Measurements from ENCODE around the gene RALGAPA2. TPM values are rescaled to one million over a fixed set of nuclear protein-coding genes. Genes with fewer than 3 reads are reported as not detected.

RALGAPA2 gene
- total RNA-seq, 1 donor from 2014 or later, result 30.3 TPM

DNA sequence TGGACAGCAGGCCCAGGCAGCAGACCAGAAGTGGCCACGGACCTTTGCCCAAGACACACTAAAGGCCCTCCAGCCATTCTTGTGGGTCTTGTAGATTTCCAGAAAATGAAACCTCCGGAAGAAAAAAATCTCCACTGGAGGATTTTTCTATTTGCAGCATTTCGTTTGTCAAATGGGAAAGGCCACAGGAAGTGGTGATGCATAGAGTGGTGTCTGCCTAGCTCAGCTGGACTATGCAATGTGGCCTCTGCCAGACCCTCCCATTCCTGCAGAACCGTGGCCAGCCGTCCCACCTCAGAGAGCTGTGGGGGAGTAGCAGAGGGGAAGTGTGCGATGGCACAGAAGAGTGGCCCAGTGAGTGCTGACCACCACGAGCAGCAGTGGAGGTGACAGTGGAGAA is 368.5 kb downstream of the RALGAPA2 start:
- Mint-ChIP-seq H3K27me3 (ENCODE audit: unreplicated experiment) (no peaks in the 10 kb centered on the region), H3K4me1 (ENCODE audit: unreplicated experiment) (no peaks in the 10 kb centered on the region), H3K27ac (ENCODE audit: unreplicated experiment) (no peak overlapping the region), H3K9me3 (ENCODE audit: unreplicated experiment) (no peaks in the 10 kb centered on the region), H3K36me3 (ENCODE audit: low read depth, unreplicated experiment) (no peaks in the 10 kb centered on the region), H3K4me3 (ENCODE audit: unreplicated experiment) (no peak overlapping the region)
- DNase-seq (ENCODE audit: low spot score), result no peak
- TF ChIP-seq, protein P1, sequence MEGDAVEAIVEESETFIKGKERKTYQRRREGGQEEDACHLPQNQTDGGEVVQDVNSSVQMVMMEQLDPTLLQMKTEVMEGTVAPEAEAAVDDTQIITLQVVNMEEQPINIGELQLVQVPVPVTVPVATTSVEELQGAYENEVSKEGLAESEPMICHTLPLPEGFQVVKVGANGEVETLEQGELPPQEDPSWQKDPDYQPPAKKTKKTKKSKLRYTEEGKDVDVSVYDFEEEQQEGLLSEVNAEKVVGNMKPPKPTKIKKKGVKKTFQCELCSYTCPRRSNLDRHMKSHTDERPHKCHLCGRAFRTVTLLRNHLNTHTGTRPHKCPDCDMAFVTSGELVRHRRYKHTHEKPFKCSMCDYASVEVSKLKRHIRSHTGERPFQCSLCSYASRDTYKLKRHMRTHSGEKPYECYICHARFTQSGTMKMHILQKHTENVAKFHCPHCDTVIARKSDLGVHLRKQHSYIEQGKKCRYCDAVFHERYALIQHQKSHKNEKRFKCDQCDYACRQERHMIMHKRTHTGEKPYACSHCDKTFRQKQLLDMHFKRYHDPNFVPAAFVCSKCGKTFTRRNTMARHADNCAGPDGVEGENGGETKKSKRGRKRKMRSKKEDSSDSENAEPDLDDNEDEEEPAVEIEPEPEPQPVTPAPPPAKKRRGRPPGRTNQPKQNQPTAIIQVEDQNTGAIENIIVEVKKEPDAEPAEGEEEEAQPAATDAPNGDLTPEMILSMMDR (IDR thresholded peaks at IDR 0.05; ENCODE audit: unreplicated experiment), result no peak
